ENCODE data around the gene IL13RA1.
"Not testable (repeated sequence)": the region's sequence is repeated elsewhere in the genome, so short reads cannot be mapped to it uniquely, and the experiment has no call there.

Gene IL13RA1

DNA sequence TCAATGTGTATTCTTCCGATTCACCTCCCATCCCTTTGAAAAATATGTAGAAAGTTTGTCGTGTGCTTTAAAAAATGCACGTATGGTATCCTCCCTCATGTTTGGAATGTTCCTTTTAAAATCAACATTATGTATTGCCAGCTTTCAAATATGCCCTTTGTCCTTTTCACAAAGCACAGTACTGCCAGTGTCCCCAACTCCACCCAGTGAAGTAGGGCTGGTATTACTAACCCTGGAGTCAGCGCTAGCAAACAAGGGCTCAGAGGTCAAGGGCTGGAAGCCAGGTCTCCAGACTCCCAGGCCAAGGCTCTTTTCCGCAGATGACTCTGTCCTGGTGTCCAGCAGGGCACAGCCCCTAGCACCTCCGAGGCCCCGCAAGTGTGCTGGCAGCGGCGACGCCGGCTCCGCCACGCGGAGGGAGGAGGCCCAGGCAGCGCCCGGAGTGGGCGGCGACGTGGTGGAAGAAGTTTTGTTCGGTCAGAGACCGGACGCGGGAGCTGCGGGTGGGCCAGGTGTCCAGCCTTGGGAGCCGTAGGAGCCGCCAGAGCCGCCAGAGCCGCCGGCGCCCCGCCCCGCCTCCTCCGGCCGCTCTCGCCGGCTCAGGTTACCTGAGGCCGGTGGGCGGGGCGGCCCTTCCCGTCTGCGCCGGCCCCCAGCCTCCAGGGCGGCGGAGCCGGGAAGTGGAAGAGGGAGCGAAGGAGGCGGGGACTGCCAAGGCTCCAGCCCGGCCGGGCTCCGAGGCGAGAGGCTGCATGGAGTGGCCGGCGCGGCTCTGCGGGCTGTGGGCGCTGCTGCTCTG, at the start of gene IL13RA1:
Gene IL13RA1, plus strand, starts transcription at position 720 of the 799 bp plus-strand sequence. Its CDS starts 33 bp downstream, at position 753.
- DNase-seq: peak; percentile 81

DNA sequence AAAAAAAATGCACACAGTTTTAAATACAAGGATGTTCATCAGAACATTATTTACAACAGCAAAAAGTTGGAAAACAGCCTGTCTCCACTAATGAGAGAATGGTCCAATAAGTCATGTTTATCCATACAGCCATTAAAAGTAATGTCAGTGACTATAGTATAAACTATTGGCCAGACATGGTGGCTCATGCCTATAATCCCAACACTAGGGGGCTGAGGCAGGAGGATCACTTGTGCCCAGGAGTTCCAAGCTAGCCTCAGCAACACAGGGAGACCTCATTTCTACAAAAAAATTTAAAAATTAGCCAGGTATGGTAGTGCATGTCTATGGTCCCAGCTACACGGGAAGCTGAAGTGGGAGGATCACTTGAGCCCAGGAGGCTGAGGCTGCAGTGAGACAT, 48.1 kb upstream of the IL13RA1 start:
- DNase-seq: no peak

DNA sequence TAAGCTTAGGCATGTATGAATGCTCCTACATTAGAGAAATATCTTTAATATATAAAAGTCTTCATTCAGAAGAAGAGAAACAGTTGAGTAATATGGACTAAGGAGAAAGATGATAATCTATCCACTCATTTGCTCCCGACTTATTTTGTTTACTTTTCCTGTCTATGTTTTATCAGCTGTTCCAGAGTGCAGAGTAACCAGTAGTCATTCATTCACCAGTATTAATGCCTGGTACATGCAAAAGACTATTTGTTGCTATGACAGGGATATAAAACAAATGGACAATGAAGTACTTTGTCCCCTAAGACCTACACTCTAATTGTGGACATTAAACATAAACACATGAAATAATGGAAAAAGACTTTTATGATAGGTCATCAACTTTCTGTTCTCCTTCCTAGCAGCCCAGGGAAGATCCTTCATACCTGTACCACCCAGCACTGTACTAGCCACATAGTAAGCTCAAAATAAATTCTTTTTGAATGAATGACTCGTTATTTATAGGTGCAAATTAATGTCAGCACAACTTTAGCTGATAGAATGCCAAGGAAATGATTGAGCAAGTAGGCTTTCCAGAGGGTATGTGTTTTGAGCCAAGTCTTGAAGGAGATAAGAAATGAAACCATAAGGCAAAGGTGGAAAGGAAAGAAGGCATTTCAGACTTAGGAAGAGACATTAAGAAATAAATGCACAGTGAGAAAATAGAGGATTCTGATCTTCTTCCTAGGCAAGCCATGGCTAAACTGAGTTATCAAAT, 45.0 kb upstream of the IL13RA1 start:
- no peak for DNase-seq

DNA sequence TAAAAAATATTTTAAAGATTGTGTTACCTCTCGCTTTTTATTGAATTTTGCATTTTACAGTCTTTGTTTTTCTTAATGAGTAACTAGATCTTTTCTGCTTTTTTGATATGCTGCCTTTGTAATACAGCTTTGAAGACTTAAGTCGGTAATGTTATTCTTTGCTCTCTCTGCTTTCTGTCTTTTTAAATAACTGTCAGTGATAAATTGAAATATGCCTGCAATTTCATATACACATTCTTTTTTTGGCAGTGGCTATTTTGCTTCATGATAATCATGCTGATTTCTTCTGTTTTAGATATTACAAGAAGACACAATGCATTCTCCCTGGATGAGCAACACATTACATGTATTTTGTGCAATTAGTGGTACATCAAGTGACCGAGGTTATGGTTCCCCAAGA, 42.0 kb upstream of the IL13RA1 start:
- no peak for DNase-seq

DNA sequence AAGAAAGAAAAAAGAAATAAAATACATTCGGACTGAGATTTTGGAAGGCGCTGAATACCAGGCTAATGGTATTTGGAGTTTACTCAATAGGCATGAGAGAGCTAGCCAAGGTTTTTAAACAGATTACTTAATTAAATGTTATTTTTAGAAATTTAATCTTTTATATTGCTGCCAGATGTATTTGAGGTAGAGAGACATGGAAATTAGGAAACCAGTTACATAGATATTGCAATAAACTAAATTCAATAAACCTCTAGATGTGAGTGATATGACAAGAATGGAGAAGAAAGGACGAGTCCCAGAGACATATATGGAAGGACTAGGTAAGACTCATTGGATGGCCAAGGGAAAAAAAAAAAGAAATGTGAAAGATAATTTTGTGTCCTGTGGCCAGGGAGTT, 38.5 kb upstream of the IL13RA1 start:
- DNase-seq: no peak

DNA sequence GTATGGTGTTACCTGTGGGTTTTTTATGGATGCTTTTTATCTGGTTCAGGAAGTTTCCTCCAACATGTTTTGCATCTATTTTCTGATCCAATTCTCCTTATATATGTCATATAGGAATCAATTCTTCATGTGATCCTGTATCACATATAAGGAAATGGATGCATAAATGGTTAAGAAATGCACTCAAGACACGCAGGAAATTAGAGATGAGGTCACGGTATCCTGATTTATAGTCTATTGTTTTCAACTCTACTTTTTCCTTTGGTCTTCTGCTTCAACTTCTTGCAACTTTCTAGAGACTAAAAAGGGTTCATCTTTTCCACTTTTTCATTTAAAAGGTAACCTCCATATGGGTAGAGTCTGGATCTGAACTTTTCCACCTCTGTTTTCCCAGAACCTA, 33.6 kb upstream of the IL13RA1 start:
- DNase-seq: no peak

DNA sequence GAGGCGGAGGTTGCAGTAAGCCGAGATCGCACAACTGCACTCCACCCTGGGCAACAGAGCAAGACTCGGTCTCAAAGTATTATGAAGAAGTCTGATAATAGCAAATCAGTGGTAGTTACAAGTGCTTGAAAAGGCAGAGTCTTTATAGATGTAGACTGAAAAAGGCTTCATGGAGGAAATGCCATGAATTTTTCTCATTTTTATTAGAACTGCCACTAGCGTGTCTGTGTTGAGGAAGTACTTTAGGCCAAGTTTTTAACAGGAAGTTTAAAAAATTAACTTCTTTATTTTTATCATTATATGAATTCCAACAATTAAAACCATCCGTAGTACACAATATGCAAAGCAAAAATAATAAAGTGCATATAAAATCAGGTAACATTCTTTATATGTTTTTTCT, 32.8 kb upstream of the IL13RA1 start:
- DNase-seq: no peak

DNA sequence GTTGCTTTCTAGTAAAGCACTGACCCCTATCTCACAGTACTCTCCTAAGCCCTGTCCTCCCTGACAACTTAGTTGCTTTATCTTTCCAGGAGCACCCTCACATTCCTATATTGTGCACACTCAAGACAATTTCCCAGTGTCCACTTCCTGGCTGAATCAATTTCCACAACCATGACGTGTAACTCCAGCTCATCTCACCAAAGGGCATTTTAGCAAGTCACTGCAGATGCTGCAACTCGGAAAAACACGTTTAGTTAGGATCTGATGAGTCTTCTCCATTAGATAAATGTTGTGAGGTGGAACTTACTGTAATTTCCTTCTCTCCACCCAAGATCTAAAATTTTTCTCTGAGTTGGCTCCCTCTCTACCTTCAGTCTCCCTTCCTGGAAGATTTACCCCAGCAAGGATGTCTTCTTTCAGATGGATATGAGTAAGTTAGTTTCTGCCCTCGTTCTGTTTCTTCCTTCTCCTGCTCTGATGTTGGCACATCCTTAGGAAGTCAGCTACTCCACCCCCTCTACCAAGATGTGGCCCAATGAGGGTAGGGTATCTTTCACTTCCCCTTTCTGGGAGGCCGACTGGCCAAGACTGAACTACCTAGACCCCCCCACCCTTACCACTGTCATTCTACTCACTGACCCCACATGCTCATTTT, 28.8 kb upstream of the IL13RA1 start:
- no peak for DNase-seq

DNA sequence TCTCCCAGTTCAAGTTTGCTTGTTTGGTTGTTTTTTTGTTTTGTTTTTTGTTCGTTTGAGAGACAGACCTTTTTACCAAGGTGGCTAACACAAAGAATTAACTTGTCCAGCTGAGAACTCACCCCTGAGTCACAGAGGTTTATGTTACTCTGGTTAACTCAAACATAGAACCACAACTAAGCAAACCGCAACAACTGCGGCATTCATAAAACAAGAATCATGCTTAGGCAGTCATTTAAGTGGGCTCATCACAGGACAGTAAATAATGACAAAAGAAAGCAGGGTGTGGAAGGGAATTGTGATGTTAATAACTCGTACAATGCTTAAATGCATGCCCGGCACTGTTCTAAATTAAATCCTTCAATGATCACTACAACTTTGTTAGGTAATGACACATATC, 24.7 kb upstream of the IL13RA1 start:
- no peak for DNase-seq

DNA sequence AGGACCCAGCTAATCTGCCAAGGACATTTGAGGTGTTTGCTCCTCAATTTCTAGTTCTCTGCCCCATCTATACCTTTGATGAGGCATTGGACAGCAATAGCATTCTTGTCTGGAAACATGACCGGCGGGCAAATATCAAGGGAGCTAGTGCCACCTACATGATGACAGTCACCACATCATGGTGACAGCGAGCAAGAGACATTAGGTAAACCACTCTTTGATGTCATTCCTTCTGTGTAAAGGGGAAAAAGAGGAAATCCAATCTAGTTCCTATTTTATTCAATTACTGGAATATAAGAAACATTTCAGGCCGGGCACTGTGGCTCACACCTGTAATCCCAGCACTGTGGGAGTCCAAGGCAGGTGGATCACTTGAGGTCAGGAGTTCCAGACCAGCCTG, 20.7 kb upstream of the IL13RA1 start:
- DNase-seq: no peak

DNA sequence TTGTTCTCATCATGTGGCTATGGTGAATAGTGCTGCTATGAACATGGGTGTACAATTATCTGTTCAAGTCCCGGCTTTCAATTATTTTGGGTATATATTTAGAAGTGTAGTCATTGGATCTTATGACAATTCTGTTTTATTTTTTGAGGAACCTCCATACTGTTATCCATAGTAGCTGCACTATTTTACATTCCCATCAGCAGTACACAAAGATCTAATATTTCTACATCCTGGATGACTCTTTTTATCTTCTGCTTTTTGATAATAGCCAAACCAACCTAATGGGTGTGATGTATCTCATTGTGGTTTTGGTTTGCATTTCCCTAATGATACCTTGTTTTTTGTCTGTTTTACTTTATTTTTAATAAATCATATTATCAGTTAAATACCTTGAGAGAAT, 12.9 kb upstream of the IL13RA1 start:
- DNase-seq: no peak

DNA sequence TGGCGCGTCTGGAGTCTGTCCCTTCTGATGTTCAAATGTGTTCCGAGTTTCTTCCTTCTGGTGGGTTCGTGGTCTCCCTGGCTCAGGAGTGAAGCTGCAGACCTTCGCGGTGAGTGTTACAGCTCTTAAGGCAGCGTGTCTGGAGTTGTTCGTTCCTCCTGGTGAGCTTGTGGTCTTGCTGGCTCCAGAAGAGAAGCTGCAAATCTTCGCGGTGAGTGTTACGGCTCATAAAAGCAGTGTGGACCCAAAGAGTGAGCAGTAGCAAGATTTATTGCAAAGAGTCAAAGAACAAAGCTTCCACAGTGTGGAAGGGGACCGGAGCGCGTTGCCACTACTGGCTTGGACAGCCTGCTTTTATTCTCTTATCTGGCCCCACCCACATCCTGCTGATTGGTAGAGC, 11.5 kb upstream of the IL13RA1 start:
- DNase-seq: not testable (repeated sequence)

DNA sequence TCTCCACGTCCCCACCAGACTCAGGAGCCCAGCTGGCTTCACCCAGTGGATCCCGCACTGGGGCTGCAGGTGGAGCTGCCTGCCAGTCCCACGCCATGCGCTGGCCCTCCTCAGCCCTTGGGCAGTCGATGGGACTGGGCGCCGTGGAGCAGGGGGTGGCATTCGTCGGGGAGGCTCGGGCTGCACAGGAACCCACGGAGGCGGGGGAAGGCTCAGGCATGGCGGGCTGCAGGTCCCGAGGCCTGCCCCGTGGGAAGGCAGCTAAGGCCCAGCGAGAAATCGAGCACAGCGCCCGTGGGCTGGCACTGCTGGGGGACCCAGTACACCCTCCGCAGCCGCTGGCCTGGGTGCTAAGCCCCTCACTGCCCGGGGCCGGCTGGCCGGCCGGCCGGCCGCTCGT, 10.6 kb upstream of the IL13RA1 start:
- not testable (repeated sequence) for DNase-seq

DNA sequence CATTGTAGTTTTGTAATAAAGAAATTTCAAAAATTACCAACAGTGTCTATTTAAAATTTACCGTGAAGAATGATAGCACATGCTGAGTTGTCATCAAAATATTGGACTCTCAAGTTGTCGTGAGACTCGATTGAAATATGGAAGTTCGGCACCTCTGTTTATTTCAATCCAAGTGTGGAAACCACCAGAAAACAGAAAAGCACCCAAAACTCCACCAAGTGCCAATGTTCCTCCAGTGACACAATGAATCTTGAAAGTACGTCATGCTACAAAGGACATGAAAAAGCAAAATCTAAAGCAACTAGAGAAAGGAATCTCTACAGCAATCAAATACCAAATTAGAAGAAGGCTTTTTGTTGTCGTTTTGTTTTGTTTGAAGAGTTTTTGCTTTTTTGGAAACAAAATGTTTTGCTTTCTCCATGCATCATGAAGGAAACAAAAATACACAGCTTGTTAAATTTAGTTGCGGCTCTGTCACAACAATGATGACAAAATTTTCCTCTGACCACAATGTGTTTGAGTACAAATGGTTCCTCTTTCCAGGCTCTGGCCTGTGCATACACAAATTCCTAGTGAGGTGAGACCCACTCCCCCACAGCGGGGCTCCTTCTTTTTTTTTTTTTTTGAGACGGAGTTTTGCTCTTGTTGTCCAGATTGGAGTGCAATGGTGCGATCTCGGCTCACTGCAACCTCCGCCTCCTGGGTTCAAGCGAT, 9.6 kb upstream of the IL13RA1 start:
- no peak for DNase-seq

DNA sequence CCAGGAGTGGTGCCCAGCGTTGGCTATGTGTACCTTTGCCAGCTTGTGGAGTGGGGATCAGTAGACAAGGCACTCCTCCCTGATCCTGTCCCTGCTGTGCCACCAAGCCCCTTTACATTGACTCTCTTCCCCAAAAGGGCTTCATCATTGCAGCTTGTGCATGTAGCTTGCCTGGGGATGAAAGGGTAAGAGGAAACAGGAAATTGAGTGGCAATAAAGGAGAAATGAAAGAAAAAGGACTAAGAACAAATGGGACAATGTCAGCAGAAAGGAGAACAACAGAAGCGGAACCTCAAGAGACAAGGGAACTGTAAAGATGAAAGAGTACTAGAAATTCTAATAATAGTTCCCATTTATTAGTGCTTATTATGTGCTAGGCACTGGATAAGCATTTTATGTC, 8.7 kb upstream of the IL13RA1 start:
- no peak for DNase-seq

DNA sequence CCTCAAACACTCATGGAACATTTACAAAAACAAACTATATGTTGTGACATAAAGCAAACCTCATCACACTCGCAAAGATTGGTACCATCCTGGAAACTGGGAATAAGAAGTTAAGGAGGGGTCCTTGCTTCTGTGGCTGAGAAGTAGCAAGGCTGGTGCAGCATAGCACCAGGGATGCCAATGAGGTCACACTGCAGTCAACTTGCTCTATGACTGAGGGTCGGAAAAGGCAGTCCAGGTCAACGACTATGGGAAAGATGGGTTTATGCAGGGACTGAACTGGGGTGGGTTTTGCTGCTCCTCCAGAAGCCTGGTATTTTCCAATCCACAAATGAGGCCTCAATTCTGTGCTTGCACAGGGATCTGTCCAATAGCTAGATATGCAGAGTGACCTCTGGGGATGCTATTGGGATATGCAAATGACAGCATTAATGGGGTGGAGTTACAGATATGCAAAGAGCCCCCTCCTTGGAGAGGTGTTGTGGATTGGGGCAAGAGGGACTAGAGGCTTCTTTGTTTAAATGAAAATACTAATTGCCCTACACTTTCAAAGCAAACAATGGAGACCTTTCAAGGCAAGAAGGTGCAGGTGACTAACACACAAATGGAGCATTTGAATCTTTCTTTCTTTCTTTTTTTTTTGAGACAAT, 7.2 kb upstream of the IL13RA1 start:
- no peak for DNase-seq

DNA sequence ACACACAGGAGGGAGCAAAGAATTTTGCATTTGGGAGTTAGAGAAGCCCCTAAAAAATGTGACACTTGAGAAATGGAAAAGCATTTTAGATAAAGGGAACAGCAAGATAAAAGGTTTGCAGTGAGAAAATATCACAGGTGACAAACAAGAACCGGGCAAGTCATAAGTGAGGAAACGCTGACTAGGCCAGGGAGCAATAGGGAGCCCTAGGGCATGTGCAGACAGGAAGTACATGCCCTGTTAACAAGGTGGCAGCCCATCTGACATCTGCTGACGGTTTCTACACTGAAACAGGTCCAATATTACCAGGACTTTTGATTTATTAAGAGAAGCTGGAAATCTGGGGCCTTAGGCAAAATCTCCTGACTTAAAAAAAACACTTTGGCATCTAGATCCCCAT, 4.0 kb upstream of the IL13RA1 start:
- no peak for DNase-seq

DNA sequence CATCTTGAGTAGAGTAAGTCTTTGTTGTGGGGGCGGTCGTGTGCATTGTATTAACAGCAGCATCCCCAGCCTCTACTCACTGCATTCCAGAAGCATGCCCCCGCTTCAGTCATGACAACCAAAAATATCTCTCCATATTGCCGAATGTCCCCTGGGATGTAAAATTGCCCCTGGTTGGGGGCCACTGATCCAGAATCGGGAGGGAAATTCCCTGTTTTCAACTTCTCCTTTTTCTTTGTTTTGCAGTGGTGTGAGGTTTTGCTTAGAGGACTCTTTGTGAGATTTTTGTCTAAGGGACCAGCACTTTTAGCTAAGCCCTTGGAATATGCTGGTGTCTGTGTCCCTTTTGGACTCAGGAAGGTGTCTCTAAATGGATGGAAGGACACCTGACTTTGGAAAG, 3.0 kb upstream of the IL13RA1 start:
- DNase-seq: no peak

DNA sequence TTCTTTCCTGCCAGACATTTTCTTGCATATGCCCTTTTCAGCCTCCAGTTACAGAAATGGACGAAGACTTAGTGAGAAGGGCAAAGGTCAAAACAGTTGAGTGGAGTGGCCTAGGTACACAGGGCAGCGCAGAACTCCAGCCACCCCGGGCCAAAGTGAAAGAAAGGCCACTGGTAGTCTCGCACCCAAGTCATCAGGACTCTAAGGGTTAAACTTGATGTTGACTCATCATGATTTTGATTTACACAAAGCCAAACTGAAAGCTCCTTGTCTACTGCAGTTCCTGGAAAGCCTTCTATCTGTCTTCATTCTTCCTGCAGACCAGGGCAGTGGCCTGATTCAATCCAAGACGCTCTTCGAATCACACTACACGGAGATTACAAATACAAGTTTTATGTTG, 2.6 kb upstream of the IL13RA1 start:
- DNase-seq: peak; percentile 41

DNA sequence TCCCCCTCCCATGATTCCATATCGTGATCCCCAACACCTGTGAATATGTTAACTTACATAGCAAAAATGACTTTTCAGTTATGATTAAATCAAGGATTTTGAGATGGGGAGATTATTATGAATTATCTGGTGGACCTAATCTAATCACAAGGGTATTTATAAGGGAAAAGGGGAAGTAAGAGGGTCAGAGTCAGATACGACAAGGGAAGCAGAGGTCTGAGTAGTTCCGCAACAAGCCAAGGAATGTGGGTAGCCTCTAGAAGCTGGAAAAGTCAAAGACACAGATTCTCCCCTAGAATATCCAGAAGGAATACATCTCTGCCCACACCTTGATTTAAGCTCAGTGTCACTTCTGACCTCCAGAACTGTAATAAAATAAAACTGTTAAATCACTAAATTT, 1.0 kb upstream of the IL13RA1 start:
- DNase-seq: no peak

DNA sequence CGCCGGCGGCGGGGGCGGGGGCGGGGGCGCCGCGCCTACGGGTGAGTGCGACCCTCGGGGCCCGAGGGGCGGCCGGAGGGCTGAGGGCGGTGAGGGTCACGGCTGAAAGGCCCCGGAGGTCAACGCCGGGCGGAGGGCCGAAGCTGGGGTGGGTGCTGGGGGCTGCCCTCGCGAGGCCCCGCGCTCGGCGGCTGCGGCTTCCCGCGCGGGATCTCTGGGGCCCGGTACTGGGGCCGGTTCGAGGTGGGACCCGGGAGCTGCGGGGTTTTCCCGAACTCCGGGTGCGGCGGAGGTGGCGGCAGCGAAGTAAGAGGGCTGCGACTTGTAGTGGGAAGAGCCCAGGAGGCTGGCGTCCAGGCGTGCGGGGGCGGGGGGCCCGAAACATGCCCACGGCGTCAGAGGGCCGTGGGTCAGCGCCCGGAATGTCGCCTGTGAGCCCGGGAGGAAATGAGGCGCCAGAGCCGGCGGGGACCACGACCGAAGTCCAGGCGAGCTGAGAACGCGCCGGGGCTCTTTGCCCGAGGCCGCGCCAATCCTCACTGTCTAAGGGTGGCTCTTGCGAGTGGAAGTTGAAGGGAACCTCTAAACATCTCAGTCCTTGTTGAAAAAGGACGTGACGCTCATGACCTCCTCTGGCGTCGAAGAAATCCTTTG, 407 bp downstream of the IL13RA1 start:
- DNase-seq: peak; percentile 9

DNA sequence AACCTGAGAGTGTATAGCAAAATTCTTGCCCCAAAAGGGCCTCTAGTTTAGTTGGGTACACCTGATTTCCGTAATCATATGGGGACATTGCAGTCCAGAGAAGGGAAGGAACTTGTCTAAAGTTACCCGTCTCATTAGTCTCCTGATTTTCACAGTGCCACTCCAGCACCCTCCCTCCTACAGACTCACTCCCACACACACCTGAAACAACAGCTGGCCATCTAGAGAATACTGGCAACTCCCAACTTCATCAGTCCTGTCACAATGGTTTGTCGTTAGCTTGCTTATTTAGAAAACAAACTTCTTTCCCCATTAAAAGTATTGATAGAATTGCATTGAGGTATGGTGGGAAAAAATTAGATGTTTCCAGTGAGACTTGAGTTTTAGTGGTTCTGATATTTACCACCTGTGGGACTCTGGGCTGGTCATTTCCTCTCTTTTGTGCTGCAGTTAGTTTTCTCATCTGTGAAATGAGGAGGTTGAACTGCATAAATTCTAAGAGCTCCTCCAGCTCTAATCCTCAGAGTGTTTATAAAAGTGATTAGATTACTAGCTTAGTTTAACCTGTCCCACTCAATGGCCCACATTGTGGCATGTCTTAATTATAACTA, 1.7 kb downstream of the IL13RA1 start:
- DNase-seq: no peak
